Measurements from ENCODE around the gene FNDC3B. TPM values are rescaled to one million over a fixed set of nuclear protein-coding genes. Genes with fewer than 3 reads are reported as not detected.

The FNDC3B gene
- total and polyA plus RNA-seq, 2 donors (not counting 3 experiments of a cell fraction or from before 2014, with no cell fraction given) = 91.6 to 295 TPM

DNA sequence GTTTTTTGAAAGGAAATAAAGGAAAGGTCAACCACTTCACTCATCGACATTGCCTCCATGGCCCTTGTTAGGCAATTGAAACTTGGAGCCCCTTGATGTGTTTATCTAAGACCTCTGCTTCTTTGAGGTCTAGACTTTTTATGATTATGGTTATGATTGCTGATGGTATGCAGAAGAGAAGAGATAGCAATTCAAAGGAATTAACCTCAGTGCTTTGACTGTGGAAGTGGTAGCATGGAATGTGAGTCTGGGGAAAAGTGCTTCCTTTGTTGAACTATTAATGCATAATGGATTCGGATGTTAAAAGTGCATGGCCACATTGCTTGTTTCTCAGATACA, 46.1 kb downstream of the FNDC3B start:
- ChIA-PET POLR2A (interaction anchor here (0.7 kb wide), 1 partner anchor 19 kb away, joined by 4 read pairs; no protein-coding TSS in a partner anchor), CTCF (interaction anchor here (1.1 kb wide), 1 partner anchor 247 kb away, joined by 3 read pairs; no protein-coding TSS in a partner anchor)
- DNase-seq (ENCODE audit: low read depth, low spot score) (no peak), FAIRE-seq (no peak)
- peaks cover 13% of the 10 kb centered on the region for H4K20me1 ChIP-seq (replicated peaks; ENCODE audit: control insufficient read depth, extremely low read depth, insufficient read depth, low read length)
- H3K4me3 ChIP-seq (replicated peaks in 1 of 3; ENCODE audit: insufficient read depth in 1 of 3, low read depth in 1 of 3, low read length in 3 of 3) = no peak overlapping the region
- H3K4me2 ChIP-seq (ENCODE audit: insufficient read depth, low read length) = no peak overlapping the region
- no peaks in the 10 kb centered on the region for H3K27me3 ChIP-seq (ENCODE audit: control insufficient read depth in 2 of 2, insufficient read depth in 2 of 2, low read length in 2 of 2)
- BruUV-seq (replicated peaks) = no TSS peak
- peaks cover 32% of the 10 kb centered on the region for H3K4me1 ChIP-seq (ENCODE audit: control insufficient read depth, extremely low read depth, insufficient read depth, low read length)
- H3K9me1 ChIP-seq (replicated peaks; ENCODE audit: control insufficient read depth, extremely low read depth, insufficient read depth, low read length) = no peaks in the 10 kb centered on the region
- no peak overlapping the region for H2AFZ ChIP-seq (ENCODE audit: low read depth, low read length)
- H3K9ac ChIP-seq (replicated peaks; ENCODE audit: extremely low read depth, insufficient read depth, low read length) = no peak overlapping the region
- TF ChIP-seq, protein P1, sequence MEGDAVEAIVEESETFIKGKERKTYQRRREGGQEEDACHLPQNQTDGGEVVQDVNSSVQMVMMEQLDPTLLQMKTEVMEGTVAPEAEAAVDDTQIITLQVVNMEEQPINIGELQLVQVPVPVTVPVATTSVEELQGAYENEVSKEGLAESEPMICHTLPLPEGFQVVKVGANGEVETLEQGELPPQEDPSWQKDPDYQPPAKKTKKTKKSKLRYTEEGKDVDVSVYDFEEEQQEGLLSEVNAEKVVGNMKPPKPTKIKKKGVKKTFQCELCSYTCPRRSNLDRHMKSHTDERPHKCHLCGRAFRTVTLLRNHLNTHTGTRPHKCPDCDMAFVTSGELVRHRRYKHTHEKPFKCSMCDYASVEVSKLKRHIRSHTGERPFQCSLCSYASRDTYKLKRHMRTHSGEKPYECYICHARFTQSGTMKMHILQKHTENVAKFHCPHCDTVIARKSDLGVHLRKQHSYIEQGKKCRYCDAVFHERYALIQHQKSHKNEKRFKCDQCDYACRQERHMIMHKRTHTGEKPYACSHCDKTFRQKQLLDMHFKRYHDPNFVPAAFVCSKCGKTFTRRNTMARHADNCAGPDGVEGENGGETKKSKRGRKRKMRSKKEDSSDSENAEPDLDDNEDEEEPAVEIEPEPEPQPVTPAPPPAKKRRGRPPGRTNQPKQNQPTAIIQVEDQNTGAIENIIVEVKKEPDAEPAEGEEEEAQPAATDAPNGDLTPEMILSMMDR (IDR thresholded peaks at IDR 0.05; ENCODE audit: extremely low read depth in 1 of 2, insufficient read depth in 1 of 2, low read depth in 1 of 2, low read length in 2 of 2) = no peak
- TF ChIP-seq MYC (IDR thresholded peaks at IDR 0.05; ENCODE audit: low read depth, low read length) = no peak
- TF ChIP-seq, protein P2, sequence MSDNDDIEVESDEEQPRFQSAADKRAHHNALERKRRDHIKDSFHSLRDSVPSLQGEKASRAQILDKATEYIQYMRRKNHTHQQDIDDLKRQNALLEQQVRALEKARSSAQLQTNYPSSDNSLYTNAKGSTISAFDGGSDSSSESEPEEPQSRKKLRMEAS (IDR thresholded peaks at IDR 0.05; ENCODE audit: insufficient read depth, insufficient read length) = no peak
- TF ChIP-seq EZH2 (IDR thresholded peaks at IDR 0.05; ENCODE audit: borderline replicate concordance, low read depth, low read length, severe bottlenecking) = no peak
- TF ChIP-seq POLR2AphosphoS5 (IDR thresholded peaks at IDR 0.05; ENCODE audit: insufficient read depth, low read depth, low read length) = no peak
- no peak for TF ChIP-seq POLR2A (IDR thresholded peaks at IDR 0.05; ENCODE audit: low read depth, low read length)
- TF ChIP-seq FOS (IDR thresholded peaks at IDR 0.05; ENCODE audit: borderline replicate concordance, insufficient read depth, low read length) = no peak
- TF ChIP-seq JUN (IDR thresholded peaks at IDR 0.05; ENCODE audit: borderline replicate concordance, insufficient read depth, insufficient read length, low read depth) = no peak
- no peak for TF ChIP-seq GATA2 (IDR thresholded peaks at IDR 0.05; ENCODE audit: insufficient read depth, insufficient read length, low read depth, low read length)
- dilution Hi-C loops (cut with MboI; ENCODE audit: extremely low pct_ligation_motif_present, low sequenced_read_pairs) = no loop called here
- H3K36me3 ChIP-seq (ENCODE audit: control insufficient read depth in 2 of 2, extremely low read depth in 1 of 2, insufficient read depth in 2 of 2, low read length in 2 of 2) = peaks cover 6 to 8% of the 10 kb centered on the region in 2 experiments
- intact Hi-C loops (cut with micrococcal nuclease) = no loop called here
- no peak overlapping the region for H3K27ac ChIP-seq (ENCODE audit: insufficient read depth, low read depth, low read length)
- H3K9me3 ChIP-seq (replicated peaks; ENCODE audit: control insufficient read depth, insufficient read depth, low read length) = no peaks in the 10 kb centered on the region
- peaks cover 97% of the 10 kb centered on the region for H3K79me2 ChIP-seq (ENCODE audit: control insufficient read depth, insufficient read depth, low read length)
